BJ (cell line): ENCODE data around the gene CDHR3. TPM values are rescaled to one million over a fixed set of nuclear protein-coding genes. Genes with fewer than 3 reads are reported as not detected.

Experiments used
- CTCF ChIA-PET: fragments of 350-600 bp; formaldehyde crosslinking; extraction: SDS; loops from one replicate; lab custom pipeline; 2021; ENCODE audit warnings: antibody characterized with exemption, inconsistent platforms; lab: Yijun Ruan, JAX
- POLR2A ChIA-PET: fragments of 300-600 bp; sonication (Branson Sonifier 250); formaldehyde crosslinking; extraction: SDS; loops from one replicate; lab custom pipeline; 2021; ENCODE audit warnings: antibody characterized with exemption; lab: Charles Lee
- DNase-seq: peaks from one replicate; pipeline ENCODE4 v3.0.0-alpha.2; 2011; ENCODE audit warnings: low read depth
- H3K27me3 ChIP-seq: 2 replicates; pipeline ENCODE4 v1.6.0; 2011; ENCODE audit warnings: low read length; ENCODE audit not compliant: control insufficient read depth, insufficient read depth
- H3K36me3 ChIP-seq: 2 replicates; pipeline ENCODE4 v1.5.1; 2011; ENCODE audit warnings: low read length; ENCODE audit not compliant: control insufficient read depth, insufficient read depth
- H3K4me3 ChIP-seq: 2 replicates; pipeline ENCODE4 v1.5.1; 2011; ENCODE audit warnings: low read depth, mild to moderate bottlenecking, control low read depth, low read length
- CTCF ChIP-seq: IDR thresholded peaks from 2 replicates; pipeline ENCODE4 v1.5.1; 2011; ENCODE audit warnings: low read depth, mild to moderate bottlenecking, control low read depth, inconsistent platforms, low read length, moderate library complexity; ENCODE audit not compliant: insufficient read depth
- polyA plus RNA-seq: library from polyadenylated mRNA; depleted of rRNA; stranded (reverse); fragments of >200 nt; gene quantifications from 2 replicates; pipeline ENCODE4 v1.2.3, GENCODE V29; 2011

The CDHR3 gene
- polyA plus RNA-seq, 1 experiment, result 2.9 TPM

- POLR2A ChIA-PET, result no interaction called here
- CTCF ChIA-PET, result interaction anchor here (1.3 to 9.2 kb wide), 2 partner anchors 82 to 90 kb away, joined by 3 to 184 read pairs; no protein-coding TSS in a partner anchor
- H3K27me3 ChIP-seq, result no peaks in the 10 kb centered on the region
Measured at GRCh38 chr7:106062521-106062931, 99.5 kb downstream of the CDHR3 start.

GRCh38 chr7:106063024-106063423, 100.0 kb downstream of the CDHR3 start:
- Histone ChIP-seq H3K36me3 (no peaks in the 10 kb centered on the region), H3K27me3 (no peaks in the 10 kb centered on the region), H3K4me3 (no peak overlapping the region)
- POLR2A ChIA-PET, result no interaction called here
- DNase-seq, result no peak
- CTCF ChIA-PET, result no interaction called here
- no peak for TF ChIP-seq CTCF

More at GRCh38 chr7:106062521-106062931, 99.5 kb downstream of the CDHR3 start:
- no peak overlapping the region for H3K4me3 ChIP-seq
- TF ChIP-seq CTCF, result no peak
- DNase-seq, result no peak
- no peaks in the 10 kb centered on the region for H3K36me3 ChIP-seq

- no peak for DNase-seq
- TF ChIP-seq CTCF, result no peak
- H3K4me3 ChIP-seq, result no peak overlapping the region
- H3K27me3 ChIP-seq, result no peaks in the 10 kb centered on the region
- CTCF ChIA-PET, result interaction anchor here (2.9 kb wide), 1 partner anchor 90 kb away, joined by 13 read pairs; no protein-coding TSS in a partner anchor
- POLR2A ChIA-PET, result no interaction called here
- H3K36me3 ChIP-seq, result no peaks in the 10 kb centered on the region
Measured at GRCh38 chr7:106063692-106064091, 100.6 kb downstream of the CDHR3 start.

- CTCF ChIA-PET, result interaction anchor here (0.8 to 2.9 kb wide), 5 partner anchors 32 to 103 kb away, joined by 3 to 13 read pairs (median 3); no protein-coding TSS in a partner anchor
- POLR2A ChIA-PET, result no interaction called here
- DNase-seq, result no peak
- no peak for TF ChIP-seq CTCF
- no peaks in the 10 kb centered on the region for H3K27me3 ChIP-seq
- H3K4me3 ChIP-seq, result no peak overlapping the region
- no peaks in the 10 kb centered on the region for H3K36me3 ChIP-seq
Measured at GRCh38 chr7:106064316-106064715, 101.3 kb downstream of the CDHR3 start.

- ChIA-PET CTCF (interaction anchor here (0.6 to 2.9 kb wide), 6 partner anchors 31 to 1086 kb away, joined by 3 to 13 read pairs (median 3); no protein-coding TSS in a partner anchor), POLR2A (interaction anchor here (0.5 kb wide), 1 partner anchor 99 kb away, joined by 3 read pairs; no protein-coding TSS in a partner anchor)
- Histone ChIP-seq H3K4me3 (no peak overlapping the region), H3K27me3 (no peaks in the 10 kb centered on the region), H3K36me3 (no peaks in the 10 kb centered on the region)
- TF ChIP-seq CTCF, result no peak
- DNase-seq, result peak; percentile 70
Measured at GRCh38 chr7:106064771-106065574, 101.9 kb downstream of the CDHR3 start.
